Measurements from ENCODE around the gene TCF7. TPM values are rescaled to one million over a fixed set of nuclear protein-coding genes. Genes with fewer than 3 reads are reported as not detected.

Gene TCF7
- polyA plus RNA-seq, 1 of the 3 experiments (the other 2 are of a cell fraction), result 2.7 TPM

GRCh38 chr5:134119720-134120119 lies 5.2 kb downstream of the TCF7 start (continued):
- TF ChIP-seq ZBTB33 (IDR thresholded peaks at IDR 0.05; ENCODE audit: borderline replicate concordance, low read depth) (no peak), TEAD4 (IDR thresholded peaks at IDR 0.05; ENCODE audit: borderline replicate concordance, insufficient read depth) (no peak)

GRCh38 chr5:134120386-134121138 lies 6.1 kb downstream of the TCF7 start:
- no peak overlapping the region for H2AFZ ChIP-seq (ENCODE audit: low read depth)

GRCh38 chr5:134122530-134122929 lies 8.0 kb downstream of the TCF7 start:
- Histone ChIP-seq H3K9me3 (no peaks in the 10 kb centered on the region), H4K20me1 (ENCODE audit: insufficient read depth) (peaks cover 15% of the 10 kb centered on the region), H3K4me1 (ENCODE audit: control insufficient read depth in 1 of 2, insufficient read depth in 2 of 2, low read depth in 1 of 2, low read length in 1 of 2) (peaks cover 25 to 63% of the 10 kb centered on the region in 2 experiments), H3K27me3 (ENCODE audit: insufficient read depth) (no peaks in the 10 kb centered on the region), H3K36me3 (replicated peaks in 1 of 2; ENCODE audit: control insufficient read depth in 1 of 2, insufficient read depth in 2 of 2, low read length in 1 of 2) (peaks cover 2 to 5% of the 10 kb centered on the region in 2 experiments), H3K79me2 (ENCODE audit: insufficient read depth) (no peaks in the 10 kb centered on the region), H3F3A (replicated peaks; ENCODE audit: insufficient read depth) (peaks cover 26% of the 10 kb centered on the region), H2AFZ (ENCODE audit: low read depth) (no peak overlapping the region), H3K9me2 (no peaks in the 10 kb centered on the region), H3K4me2 (no peak overlapping the region), H3K4me3 (ENCODE audit: low read depth in 2 of 2, low read length in 1 of 2) (no peak overlapping the region), H3K27ac (ENCODE audit: low read depth in 2 of 2, low read length in 1 of 2) (peak overlapping the region in 1 of 2 experiments; percentile 97; a peak in 1 of 4 replicates), H3K9ac (no peak overlapping the region)
- no CpG with 5 or more reads among the region's 3 CpGs for WGBS (ENCODE audit: low lambda C conversion rate)
- TF ChIP-seq YY1 (IDR thresholded peaks at IDR 0.05; ENCODE audit: low read depth) (no peak), CHD2 (IDR thresholded peaks at IDR 0.05; ENCODE audit: low read length, partially characterized antibody) (no peak), FOXM1 (IDR thresholded peaks at IDR 0.05; ENCODE audit: low read depth) (no peak), SMC3 (IDR thresholded peaks at IDR 0.05; ENCODE audit: low read depth, low read length) (no peak), POLR2AphosphoS5 (IDR thresholded peaks at IDR 0.05; ENCODE audit: low read depth, low read length) (no peak), ELF1 (IDR thresholded peaks at IDR 0.05) (no peak), TCF12 (IDR thresholded peaks at IDR 0.05) (no peak), RXRA (IDR thresholded peaks at IDR 0.05; ENCODE audit: borderline replicate concordance, low read depth) (no peak), MEF2A (IDR thresholded peaks at IDR 0.05; ENCODE audit: borderline replicate concordance, low read depth) (no peak), TAF1 (IDR thresholded peaks at IDR 0.05; ENCODE audit: borderline replicate concordance, low read depth, low read length) (no peak), EP300 (IDR thresholded peaks at IDR 0.05; ENCODE audit: borderline replicate concordance in 1 of 2, low read depth in 1 of 2, low read length in 1 of 2) (no peak), FOXJ3 (CRISPR knock-in tag; IDR thresholded peaks at IDR 0.05) (no peak), RCOR1 (IDR thresholded peaks at IDR 0.05; ENCODE audit: low read length) (no peak), REST (IDR thresholded peaks at IDR 0.05; ENCODE audit: low read depth, low read length) (no peak), TEAD4 (IDR thresholded peaks at IDR 0.05; ENCODE audit: borderline replicate concordance, insufficient read depth) (no peak), JUND (IDR thresholded peaks at IDR 0.05) (no peak), USF1 (IDR thresholded peaks at IDR 0.05; ENCODE audit: borderline replicate concordance, low read depth) (no peak)
- ChIA-PET CTCF (interaction anchor here (0.5 to 11.5 kb wide), 4 partner anchors 16 to 82 kb away, joined by 3 to 152 read pairs (median 64); no protein-coding TSS in a partner anchor), POLR2A (interaction anchor here (0.9 to 1.4 kb wide), 2 partner anchors 8 to 15 kb away, joined by 3 to 5 read pairs; partner anchors contain the start of gene TCF7)
- DNase-seq, result no peak

More at GRCh38 chr5:134120386-134121138, 6.1 kb downstream of the TCF7 start:
- TF ChIP-seq RXRA (IDR thresholded peaks at IDR 0.05; ENCODE audit: borderline replicate concordance, low read depth), result no peak
- Histone ChIP-seq H3K4me1 (ENCODE audit: control insufficient read depth in 1 of 2, insufficient read depth in 2 of 2, low read depth in 1 of 2, low read length in 1 of 2) (peaks cover 10 to 64% of the 10 kb centered on the region in 2 experiments), H3K36me3 (replicated peaks in 1 of 2; ENCODE audit: control insufficient read depth in 1 of 2, insufficient read depth in 2 of 2, low read length in 1 of 2) (peaks cover 0 to 2% of the 10 kb centered on the region in 2 experiments), H3K79me2 (ENCODE audit: insufficient read depth) (no peaks in the 10 kb centered on the region), H3K9me3 (no peaks in the 10 kb centered on the region), H3F3A (replicated peaks; ENCODE audit: insufficient read depth) (peaks cover 10% of the 10 kb centered on the region), H3K4me3 (ENCODE audit: low read depth in 2 of 2, low read length in 1 of 2) (no peak overlapping the region), H3K4me2 (no peak overlapping the region), H3K9me2 (no peaks in the 10 kb centered on the region), H3K27ac (ENCODE audit: low read depth in 2 of 2, low read length in 1 of 2) (no peak overlapping the region), H3K27me3 (ENCODE audit: insufficient read depth) (no peaks in the 10 kb centered on the region), H4K20me1 (ENCODE audit: insufficient read depth) (peaks cover 7% of the 10 kb centered on the region), H3K9ac (no peak overlapping the region)
- POLR2A ChIA-PET, result no interaction called here
- CTCF ChIA-PET, result interaction anchor here (1.1 to 11.5 kb wide), 2 partner anchors 19 to 81 kb away, joined by 3 to 152 read pairs; no protein-coding TSS in a partner anchor
- WGBS (ENCODE audit: low lambda C conversion rate), result 96% methylated on average over 14 of the region's 17 CpGs
- DNase-seq, result no peak

Data from SK-N-SH (cell line).